NCI-H2196 (cell line): ENCODE data around the gene TRERF1.

Source experiments
- DNase-seq: peaks from one replicate; lab custom pipeline; 2025; ENCODE audit not compliant: unreplicated experiment; lab: John Stamatoyannopoulos, UW

The TRERF1 gene

GRCh38 chr6:42427871-42428270 lies 23.9 kb downstream of the TRERF1 start:
- DNase-seq, result no peak

DNA sequence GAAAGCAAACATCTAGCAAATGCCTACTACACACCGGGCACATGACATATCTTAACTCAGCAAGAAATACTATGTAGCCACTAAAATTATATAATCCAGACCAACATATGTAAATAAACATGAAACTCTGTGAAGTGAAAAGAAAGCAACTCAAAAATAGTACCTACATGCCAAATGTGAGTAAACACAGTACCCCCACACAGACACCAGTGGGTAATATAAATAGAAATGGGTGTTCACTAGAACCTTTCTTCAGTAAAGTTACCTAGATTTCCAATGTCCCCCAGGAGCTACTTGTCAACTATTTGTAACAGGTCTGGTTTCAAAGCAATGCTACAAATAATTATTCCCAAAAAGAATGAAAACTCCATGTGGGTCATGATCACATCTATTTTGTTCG lies 25.5 kb downstream of the TRERF1 start:
- no peak for DNase-seq

GRCh38 chr6:42424906-42425474 lies 26.7 kb downstream of the TRERF1 start:
- no peak for DNase-seq

DNA sequence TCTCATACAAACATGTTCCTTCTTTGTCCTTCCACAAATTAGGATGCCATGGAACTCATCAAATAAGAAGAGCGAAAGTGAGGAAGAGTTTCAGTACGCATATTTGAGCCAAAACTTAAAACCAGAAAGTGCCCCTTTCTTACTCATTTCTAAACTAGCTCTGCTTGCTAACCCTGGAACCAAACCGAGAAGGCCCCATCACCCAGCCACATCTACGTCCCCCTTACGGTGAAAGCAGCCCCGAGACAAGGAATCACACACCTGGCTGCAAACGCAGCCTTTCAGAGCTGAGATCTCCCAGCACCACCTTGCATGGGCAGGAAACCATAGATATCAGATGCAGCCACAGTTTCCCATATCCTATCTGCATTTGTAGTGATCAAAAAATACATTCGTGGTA lies 28.5 kb downstream of the TRERF1 start:
- DNase-seq, result no peak

DNA sequence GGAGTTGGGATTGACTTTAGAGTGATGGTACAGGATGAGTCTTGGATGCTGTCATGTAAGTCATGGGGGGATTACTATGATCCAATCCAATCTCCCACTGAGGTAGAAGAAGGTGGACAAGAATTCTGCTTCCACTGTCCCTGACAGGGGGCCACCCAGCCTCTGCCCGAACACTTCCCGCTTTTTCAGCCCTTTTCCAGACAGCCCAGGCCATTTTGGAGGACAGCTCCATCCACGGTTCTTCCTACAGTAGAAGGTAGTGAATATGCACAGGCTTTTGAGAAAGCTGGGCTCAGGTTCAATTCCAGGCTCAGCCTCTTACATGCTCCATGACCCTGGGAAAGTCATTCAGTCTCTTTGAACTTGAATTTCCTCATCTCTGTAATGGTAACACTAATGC lies 31.0 kb downstream of the TRERF1 start:
- DNase-seq, result no peak

GRCh38 chr6:42419490-42420280 lies 32.0 kb downstream of the TRERF1 start:
- DNase-seq, result no peak

GRCh38 chr6:42418724-42419123 lies 33.0 kb downstream of the TRERF1 start:
- DNase-seq, result no peak

- no peak for DNase-seq
Measured at GRCh38 chr6:42417641-42418112, 34.0 kb downstream of the TRERF1 start.

- no peak for DNase-seq
Measured at GRCh38 chr6:42411406-42411805, 40.3 kb downstream of the TRERF1 start.

GRCh38 chr6:42410861-42411260 lies 40.9 kb downstream of the TRERF1 start:
- no peak for DNase-seq

GRCh38 chr6:42409581-42409980 lies 42.1 kb downstream of the TRERF1 start:
- no peak for DNase-seq

- DNase-seq, result no peak
Measured at GRCh38 chr6:42407379-42407778, 44.3 kb downstream of the TRERF1 start.

DNA sequence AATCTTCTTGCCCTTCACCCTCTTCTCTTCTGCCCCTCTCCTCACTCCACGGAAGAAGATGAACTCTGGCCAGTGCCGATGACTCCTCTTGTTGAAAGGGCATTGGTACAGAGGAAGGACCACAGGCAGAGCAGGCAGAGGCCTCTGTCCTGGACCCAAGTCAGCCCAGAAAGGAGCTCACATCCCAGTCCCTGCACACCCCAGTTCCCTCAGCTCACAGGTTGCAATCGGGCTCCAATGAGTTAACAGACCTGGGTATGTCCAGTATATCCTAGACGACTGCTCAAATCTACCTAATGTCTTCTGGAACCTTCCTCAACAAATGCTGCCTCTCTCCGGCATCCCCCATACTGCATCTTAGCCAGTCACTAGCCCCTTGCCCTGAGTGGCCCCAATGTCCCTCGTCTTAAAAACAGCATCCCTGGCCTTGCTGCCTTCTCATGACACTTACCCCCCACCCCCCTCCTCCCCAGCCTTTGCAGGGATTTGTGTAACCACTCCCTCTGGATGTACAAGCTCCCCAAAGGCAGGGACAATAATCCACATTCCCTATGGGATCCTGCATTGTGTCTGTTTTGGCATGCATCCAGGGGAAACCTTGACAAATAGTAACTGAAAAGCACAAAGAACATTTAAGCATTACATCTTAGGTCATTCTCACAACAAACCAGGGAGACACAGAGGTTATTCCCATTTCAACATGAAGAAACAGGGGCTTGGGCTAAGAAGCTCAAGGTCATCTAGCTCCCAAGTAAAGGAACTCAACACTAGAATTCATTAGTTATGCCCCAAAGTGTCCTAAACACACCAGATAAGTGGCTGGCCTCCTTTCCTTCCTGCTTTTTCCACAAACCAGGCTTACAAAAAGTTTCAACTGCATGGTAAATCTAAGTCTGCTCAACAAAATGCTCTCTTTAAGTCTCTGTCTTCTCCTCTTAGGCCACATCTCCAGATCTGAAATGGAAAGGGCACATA lies 45.1 kb downstream of the TRERF1 start:
- no peak for DNase-seq

DNA sequence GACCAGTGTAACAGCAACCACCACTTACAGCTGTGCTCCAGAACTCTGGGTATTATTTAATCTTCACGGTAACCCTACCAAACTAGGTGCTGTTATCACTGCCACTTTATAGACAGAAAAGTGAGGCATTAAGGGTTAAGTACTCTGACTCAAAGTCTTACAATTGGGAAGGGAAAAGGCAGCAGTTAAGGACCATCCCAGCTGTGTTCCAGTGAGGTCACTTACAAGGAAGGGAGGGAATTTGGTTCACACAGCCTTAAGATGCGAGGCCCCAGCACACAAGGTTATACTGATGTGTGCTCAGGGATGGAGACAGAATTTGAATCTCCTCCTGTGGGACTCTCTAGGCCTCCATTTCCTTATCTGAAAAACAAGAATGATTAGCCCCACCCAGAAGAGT lies 46.7 kb downstream of the TRERF1 start:
- DNase-seq, result no peak

- no peak for DNase-seq
Measured at GRCh38 chr6:42404484-42404883, 47.2 kb downstream of the TRERF1 start.

- DNase-seq, result no peak
Measured at GRCh38 chr6:42403831-42404230, 47.9 kb downstream of the TRERF1 start.

DNA sequence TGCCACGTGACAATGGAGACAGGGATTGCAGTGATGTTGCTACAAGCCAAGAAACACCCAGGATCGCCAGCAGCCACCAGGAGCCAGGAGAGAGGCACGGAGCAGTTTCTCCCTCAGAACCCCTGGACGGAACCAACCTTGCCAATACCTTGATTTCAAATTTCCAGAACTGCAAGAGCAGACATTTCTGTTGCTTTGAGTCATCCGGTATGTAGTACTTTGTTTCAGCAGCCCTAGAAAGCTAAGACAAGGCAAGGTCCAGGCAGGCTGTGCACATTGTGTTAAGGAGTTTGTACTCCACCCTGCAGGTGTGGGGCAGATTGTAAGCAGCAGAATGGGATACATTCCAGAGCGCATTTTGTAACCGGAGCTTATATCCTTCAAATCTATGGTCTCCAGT lies 48.3 kb downstream of the TRERF1 start:
- no peak for DNase-seq

DNA sequence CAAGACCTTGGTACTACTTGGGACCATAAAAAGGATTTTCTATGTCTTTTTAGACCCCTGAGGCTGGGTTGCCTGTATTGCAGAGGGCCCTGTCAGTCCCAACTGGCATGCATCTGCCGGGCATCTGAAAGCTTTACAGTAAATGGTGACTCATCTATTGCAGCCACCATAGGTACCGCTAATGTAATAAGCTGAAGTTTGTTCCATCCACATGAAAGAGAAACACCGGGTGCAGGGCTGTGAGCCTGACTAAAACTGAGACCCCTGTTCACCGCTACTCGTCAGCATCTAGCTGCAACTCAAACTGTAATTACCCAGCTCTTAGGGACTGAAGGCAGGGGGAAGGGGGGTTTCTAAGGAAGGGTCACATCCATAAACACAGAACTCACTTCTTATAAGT lies 49.5 kb downstream of the TRERF1 start:
- DNase-seq, result no peak

DNA sequence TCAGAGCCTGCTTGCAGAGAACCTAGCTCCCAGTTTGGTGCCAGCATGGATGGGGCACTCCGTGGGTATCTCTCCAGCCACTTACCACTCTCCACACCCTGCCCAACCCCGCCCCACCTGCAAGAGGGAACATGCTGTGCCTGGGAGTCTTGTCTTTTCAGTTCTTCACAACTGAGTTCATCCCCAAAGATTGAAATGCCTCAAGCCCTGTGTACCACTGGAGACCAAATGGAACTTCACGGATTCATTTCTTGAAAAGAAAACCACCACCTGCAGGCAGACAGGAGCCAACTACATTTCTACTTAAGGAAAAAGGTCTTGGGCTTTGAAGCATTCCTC lies 50.1 kb downstream of the TRERF1 start:
- no peak for DNase-seq

DNA sequence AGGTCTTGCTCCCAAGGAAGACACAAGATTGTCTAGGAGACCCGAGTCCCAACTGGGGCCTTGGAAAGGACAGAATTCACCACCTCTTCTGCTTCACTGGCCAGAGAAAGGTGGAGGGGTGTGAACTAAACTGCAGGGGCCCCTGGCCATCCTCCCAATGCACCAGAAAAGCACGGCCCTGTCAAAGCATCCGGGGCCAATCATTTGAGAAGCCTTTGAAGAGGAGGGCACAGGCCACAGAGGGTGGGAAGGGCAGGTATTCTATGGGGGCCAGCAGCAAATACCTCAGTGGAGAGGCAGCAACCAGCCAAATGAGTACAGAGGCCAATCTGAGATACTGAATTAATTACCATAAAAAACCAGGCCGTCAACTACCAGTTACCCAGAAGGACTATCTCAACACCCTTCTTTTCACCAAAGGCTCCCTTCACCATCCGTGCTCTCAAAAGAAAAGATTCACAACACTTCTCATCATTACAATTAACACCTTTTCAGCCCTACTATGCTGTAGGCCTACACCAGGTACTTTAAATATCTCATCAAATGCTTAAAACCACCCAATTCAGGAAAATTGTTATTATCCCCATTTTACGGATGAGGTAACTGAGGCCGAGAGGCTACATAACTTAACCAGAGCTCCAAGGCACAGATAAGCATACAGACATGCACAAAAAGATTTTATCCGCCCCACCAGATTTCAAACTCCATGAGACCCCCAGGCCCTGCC lies 50.7 kb downstream of the TRERF1 start:
- no peak for DNase-seq
